HuH-7 (cell line): ENCODE data around the gene C11orf86.
A peak's percentile ranks its signal among the peaks of the same experiment; 100 is the strongest.
"Not testable (repeated sequence)": the region's sequence is repeated elsewhere in the genome, so short reads cannot be mapped to it uniquely, and the experiment has no call there.

Source experiments
- DNase-seq: peaks from one replicate; pipeline ENCODE4 v3.0.0; 2011; ENCODE audit warnings: low spot score

Gene C11orf86

DNA sequence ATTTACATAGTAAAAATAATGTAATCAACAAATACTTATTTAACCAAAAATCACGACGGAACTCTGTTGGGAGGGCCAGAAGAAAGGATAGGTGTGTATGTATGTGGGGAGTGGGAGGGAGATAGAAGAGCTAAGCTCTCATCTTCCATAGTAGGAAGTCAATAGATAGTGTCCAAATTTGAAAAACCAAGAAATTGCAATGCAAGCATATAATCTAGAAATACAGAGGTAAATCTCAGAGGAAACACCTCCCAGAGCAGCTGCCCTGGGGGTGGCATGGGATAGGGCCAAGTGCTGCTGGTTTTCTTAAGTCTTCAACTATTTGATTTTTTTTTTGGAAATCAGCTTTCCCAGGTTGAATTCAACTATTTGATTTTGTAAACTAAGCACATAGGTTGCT lies 16.9 kb downstream of the C11orf86 start:
- DNase-seq: no peak

DNA sequence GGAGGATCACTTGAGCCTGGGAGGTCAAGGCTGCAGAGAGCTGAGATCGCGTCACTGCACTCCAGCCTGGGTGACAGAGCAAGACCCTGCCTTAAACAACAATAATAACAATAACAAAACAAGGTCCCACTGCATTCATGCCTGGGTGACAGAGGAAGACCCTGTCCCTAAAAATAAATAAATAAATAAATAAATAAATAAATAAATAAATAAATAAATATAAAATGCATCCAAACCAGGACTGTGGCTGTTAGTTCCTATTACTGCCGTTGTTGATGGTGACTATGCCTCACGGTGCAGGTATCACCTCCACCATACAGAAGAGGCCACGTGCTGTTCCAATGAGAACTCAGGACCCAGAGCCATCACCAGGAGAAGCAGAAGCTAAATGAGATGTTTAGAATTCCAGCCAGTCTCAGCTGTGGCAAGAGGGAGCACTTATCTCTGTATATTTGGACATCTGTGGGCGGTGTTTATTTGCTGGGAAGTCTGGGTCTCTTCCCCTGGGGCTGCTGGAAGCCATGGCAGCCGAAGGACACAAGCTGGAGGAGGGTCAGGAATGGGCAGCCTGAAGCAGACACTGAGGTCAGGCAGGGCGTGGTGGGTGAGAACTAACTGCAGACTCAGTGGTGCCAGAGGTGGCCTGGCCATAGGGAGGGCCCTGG lies 21.6 kb downstream of the C11orf86 start:
- peak; percentile 97 for DNase-seq

DNA sequence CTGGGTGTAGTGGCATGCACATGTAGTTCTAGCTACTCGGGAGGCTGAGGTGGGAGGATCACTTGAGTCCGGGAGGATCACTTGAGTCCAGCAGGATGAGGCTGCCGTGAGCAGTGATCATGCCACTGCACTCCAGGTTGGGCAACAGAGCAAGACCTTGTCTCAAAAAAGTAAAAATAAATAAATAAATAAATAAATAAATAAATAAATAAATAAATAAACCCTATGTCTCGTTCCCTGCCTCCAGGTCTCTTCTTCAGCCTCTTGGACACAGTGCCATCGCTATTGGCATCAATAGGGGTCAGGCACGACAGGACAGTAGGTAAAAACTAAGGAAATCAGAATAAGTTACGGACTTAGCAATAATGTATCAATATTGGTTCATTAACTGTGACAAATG lies 24.5 kb downstream of the C11orf86 start:
- DNase-seq: no peak

DNA sequence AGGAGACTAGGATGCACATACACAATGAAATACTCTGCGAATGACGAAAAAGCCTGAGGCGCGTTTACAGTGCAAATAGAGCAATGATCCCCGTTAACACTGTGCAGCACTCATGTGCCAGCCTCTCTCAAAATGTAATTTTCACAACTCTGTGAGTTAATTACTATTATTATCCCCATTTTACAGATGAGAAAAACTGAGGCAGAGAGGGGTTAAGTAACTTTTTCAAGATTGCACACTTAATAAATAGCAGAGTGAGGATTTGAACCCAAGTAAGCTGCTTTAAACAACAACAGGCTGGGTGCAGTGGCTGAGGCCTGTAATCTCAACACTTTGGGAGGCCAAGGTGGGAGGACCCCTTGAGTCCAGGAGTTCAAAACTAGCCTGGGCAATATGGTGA lies 26.2 kb downstream of the C11orf86 start:
- DNase-seq: no peak

DNA sequence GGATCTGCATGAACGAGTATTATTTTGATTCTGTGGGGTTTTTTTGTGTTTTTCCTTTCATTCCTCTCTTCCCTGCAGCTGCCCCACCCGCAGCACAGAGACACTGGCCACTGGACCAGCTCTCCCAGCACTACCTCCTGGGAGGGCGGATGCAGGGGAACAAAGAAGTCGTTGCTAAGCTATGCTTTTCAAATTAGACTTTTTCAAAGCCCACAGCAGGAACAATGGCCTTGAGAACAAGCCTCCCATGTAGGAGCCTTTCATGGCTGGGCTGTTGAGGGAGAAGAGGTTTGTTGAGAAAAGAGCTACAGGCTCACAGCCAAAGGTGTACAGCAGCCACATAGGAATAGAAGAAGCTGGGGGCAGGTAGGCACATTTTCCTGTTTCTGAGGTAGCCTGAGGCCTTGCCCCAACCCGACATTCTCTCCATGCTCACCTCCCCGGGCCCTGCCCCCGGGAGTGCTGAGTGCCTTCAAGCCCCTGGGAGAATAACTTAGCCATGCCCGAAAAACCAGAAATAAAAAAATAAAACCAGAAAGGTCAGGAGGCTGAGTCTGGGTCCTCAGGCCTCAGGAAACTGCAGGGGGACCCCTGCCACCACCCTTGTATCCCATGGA lies 27.3 kb downstream of the C11orf86 start:
- no peak for DNase-seq

DNA sequence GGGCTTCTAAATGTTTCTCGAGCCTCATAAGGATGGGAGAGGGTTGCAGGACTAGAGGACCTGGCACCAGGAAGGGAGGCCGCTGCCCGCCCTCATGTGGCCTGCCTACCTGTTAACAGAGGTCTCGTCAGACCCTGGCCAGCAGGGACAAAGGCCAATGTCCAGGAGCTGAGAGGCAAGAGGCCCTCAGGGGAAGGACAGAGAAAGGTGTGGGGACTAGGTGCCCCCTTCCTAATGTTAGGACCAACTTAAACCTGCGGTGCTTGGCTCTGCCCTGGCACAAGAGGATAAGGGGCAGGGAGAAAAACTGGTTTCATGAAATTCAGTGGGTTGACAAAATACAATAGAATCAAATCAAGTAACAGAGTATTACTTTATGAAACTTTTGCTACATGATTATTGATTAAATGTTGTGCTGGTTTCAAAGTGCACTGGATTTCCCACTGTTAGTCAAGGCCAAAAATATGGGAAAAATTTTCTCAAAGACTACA lies 27.9 kb downstream of the C11orf86 start:
- DNase-seq: no peak

DNA sequence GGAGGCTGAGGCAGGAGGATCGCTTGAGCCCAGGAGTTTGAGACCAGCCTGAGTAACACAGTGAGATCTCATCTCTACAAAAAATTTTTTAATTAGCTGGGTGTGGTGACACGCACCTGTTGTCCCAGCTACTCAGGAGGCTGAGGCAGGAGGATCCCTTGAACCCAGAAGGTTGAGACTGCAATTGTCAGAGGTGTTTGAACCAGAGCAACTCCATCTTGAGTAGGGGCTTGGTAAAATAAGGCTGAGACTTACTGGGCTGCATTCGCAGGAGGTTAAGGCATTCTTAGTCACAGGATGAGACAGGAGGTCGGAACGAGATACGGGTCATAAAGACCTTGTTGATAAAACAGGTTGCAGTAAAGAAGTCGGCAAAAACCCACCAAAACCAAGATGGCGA lies 30.1 kb downstream of the C11orf86 start:
- DNase-seq: not testable (repeated sequence)

DNA sequence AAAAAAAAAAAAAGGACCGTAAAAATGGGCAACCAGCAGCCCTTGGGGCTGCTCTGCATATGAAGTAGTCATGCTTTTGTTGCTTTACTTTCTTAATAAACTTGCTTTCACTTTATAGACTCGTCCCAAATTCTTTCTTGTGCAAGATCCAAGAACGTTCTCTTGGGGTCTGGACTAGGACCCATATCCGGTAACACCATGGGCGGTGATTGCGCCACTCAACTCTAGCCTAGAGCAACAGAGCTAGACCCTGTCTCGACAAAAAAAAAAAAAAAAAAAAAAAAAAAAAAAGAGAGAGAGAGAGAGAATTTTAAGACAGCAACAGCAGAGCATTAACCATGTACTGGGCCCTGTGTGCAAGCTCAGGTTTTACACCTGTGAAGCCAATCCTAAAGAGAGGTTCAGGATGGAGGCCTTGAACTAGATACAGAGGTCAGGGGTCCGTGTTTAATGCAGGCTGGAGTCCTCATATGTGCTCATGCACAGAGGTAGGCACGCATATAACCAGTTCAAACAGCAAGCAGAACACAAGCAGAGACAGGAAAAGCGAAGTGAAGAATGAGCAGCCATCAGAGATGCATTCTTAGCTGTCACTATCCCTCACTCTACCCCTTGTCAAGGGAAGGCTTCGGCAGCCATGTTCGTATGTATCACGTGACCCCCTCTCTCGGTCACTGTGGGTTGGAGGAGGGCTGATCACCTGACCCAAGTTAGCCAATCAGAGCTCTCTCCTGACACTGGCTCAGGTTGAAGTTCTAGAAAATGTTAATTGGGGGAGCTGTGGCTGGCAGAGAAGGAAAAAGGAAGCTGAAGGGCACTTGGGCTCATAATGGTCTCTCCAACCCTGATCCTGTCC lies 31.2 kb downstream of the C11orf86 start:
- peak; percentile 99 for DNase-seq

DNA sequence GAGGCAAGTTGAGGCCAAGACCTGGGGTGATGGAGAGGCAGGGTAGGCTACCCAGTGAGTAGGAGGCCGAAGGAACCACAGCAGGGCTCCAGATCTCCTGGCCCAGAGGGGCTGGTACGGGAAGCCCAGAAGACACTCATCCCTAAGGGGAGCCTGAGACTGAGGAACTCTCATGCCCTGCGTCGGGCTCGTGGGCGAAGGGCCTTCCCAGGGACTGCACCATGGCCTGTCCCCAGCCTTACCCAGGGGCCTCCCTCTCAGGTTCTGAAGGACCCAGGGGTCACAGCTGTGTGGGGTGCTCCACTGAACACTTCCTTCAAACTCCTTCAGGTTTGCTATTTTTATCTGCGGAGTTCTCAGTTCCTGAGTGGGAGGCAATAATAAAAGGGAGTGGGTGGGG lies 32.0 kb downstream of the C11orf86 start:
- DNase-seq: no peak

DNA sequence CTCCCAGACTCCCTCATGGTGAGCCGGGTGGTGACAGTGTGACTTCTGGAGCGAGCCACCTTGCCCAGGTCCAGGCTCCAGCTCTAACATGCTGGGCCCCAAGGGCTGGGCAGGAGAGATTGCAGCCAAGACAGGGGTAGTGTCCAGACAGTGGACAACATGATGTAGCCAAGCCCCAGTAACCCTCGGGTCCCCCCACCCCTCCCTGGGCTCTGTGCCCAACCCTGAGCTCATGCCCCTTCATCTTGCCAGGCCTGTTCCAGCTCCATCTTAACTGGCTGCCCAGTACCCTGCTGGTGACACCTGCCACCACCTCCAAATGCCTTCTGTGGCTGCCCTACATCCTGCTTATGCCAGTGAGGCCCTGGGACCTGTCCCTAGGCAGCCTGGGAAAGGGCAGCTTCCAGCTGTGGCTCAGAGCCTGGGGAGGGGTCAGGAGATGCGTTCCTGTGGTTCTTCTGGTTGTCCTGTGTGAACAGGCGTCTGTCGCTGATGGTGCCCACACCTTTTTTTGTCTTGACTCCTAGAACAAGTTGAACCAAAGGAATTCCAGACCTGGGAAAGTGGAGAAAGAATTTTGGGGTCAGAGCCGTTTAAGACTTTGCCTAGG lies 35.3 kb downstream of the C11orf86 start:
- no peak for DNase-seq

DNA sequence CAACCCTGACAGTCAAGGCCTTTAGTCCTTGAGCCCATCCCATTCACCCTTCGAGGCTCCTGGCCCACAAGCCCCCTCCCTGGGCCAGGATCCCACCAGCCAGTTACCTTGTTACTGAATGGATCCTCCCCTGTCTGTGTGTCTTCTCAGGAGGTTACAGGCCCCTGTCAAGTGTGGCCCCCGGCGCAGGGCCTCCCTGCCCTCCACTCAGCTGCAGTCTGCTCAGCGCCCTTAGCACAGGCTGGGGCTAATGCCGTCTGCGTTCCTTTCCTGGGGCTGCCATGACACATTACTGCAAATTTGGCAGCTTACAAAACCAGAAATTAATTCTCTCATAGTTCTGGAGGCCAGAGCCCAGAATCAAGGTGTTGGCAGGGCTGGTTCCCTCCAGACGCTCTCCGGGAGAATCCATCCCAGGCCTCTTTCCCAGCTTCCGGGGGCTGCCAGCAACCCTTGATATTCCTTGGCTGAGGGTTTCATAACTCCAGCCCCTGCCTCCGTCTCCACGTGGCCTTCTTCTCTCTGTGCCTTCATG lies 38.5 kb downstream of the C11orf86 start:
- DNase-seq: no peak

DNA sequence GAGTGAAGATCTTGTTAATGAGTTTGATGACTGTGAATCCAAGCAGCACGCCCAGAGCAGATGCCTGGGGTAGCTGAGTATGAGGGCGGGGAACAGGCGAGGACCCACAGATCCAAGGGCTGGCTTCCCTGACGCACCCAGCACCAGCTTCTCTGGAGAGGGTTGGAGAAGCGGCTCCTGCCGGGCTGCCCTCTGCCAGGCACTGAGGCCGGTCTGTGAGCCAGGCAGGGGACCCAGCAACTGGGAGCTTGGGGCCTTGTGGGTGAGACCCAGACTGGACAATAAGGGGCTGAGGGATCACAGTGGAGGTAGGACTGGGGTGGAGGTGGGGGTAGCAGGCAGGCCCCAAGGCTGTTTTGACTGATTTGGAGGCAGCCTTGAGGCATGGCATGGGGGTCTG lies 39.2 kb downstream of the C11orf86 start:
- no peak for DNase-seq

DNA sequence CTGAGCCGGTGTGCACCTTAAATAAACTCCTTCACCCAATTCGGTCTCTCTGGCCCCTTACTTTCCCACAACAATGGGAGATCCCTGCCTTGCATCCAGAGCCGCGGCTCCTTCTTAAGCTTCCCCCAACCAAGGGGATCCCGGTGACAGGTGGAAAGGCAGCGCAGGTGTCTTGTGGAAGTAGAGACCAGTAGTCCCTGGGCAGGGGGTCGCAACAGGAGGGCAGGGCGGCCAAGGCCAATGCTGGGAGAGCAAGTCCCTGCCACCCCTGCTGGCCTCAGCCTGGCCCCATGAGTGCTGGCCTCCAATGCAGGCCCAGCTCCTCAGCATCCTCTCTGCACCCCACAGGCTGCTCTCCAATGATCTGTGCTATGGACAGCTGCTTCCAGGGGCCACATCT lies 39.9 kb downstream of the C11orf86 start:
- DNase-seq: no peak

DNA sequence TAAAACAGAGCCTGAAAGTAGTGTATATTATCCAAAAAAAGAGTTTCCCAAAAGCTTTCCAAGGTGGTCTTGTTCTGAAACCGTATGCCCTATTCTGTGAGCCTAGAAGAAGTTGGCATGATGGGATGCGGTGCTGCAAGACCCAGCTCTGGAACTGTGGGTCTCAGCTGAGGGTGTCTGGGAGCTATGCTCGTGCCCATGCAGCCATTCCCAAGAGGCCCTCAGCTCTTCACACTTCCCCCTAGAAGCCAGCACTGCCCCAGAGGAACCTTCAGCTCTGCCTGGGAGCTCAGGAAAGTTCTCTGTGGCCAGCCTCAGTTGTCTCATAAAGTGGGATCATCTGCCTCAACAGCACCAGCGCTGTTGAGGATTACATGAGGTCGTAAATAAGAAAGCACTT lies 41.4 kb downstream of the C11orf86 start:
- DNase-seq: no peak

DNA sequence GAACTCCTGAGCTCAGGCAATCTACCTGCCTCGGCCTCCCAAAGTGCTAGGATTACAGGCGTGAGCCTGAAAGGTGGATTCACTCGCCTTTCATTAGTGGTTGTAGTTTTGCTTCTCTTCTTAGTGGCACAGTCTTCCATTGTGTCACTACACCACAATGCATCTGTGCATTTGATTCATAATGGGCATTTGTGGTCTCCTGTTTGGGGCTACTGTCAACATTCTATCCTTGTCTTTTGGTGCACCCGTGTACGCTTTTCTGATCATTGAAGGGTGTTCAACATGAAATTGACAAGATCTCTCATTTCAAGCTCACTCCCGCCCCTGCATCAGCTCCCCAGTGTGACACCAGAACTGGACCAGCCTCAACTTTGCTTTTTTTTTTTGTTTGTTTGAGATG lies 45.8 kb downstream of the C11orf86 start:
- DNase-seq: no peak

DNA sequence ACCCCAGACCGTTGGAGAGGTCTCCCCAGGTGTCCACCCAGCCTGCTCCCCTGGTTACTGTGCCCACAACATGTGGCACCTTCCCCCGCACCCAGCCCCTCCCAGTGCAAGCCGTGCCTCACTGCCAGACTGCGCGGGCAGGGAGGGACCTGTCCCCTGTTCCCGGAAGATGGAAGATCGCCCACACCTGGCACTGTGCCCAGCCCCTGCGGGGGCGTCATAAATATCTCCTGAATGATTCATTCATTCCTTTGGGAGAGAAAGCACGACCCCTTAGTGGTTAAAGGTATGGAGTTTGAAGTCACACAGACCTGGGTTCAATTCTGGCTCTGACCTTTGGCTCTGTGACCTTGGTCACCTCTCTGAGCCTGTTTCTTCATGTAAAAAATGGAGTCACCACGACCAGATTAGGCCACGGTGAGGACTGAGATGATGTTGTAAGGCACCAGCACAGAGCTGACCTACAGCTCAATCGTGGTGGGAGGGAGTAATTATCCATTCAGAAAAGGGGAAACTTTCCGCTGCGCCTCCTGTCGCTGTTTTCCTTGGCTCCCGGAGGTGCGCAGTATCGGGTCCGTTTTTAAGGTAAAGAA lies 47.3 kb downstream of the C11orf86 start:
- peak; percentile 87 for DNase-seq

DNA sequence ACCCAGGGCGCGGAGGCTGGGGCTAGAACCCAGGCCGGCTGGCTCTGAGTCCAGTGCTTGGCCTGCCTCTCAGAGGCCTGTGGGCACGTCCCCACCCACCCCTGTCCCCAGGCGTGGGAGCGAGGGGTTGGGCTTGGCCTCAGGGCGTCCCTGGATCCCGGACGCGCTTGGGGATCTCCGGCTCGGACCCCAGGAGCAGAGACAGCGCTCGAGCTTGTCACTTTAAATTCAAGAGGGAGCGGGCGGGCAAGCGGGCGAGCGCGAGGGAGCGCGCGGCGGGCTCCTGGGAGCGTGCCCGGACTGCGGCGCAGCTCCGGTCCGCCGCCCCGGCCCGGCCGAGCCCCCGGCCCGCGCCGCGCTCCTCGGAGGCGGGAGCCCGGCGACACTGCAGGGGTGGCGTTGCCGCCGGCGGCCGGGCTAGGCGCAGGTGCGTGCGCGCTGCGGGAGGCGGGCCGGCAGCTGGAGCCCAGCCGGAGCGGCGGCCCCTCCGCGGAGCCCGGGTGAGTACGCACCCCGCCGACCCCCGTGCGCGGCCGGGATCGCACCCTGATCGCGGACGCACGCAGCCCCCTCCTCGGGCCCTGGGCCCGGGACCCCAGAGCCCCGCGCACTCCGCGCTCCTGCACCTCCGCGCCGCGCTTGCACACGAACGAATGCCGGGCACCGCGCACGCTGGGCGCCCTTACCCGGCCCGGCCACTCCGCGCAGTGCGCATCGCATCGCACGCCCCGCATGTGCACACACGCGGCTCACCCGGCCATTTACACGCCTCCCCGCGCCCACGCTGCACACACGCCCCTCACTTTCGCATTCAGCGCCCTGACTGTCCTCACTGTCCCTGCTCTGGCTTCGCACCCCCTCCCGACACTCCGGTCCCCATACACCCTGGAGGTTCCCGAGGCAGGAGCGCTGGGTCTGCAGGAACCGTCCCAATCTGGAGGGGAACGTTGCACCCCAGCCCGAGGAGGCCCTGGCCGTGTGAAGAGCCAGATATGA lies 48.2 kb downstream of the C11orf86 start, which contains the start of gene SYT12:
Gene SYT12, plus strand, starts transcription at position 174 of the 996 bp plus-strand sequence. CDS start 7,011 bp downstream, outside the sequence.
- peak; percentile 95 for DNase-seq

DNA sequence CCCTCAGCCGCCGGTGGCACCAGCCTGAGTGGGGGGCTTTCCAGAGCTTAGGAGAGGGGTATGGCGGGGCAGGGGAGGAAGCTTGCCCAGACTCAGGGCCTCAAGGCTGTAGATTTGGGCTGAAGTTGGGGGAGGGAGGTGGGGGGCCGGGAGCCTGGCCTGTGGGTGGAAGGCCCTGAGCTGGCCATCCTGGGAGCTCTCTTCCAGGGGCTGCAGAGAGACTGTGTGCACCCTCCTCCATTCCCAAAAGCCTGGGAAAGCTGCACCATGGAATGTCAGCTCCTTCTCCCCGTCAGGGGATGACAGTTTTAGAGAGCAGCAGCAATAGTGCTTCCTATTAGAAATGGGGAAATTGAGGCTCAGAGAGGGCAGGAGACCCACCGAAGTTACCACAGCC lies 48.9 kb downstream of the C11orf86 start:
- DNase-seq: no peak

DNA sequence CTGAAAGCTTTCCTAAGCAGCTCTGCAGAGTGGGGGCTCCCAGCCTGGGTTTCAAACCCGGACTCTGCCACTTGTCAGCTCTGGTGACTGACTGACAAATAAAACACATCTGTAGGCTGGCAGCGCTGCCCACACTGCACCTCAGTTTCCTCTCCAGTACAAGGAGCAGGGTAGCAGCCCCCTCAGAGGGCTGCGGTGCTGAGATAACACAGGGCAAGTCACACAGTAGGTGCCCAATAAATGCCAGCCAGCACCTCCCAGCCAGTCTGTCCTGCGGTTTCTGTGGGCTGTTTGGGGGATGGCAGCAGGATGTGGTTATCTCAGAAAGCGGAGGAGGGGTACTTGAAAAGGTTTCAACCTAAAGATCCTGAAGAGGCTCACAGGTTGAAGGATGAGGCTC lies 49.3 kb downstream of the C11orf86 start:
- no peak for DNase-seq

DNA sequence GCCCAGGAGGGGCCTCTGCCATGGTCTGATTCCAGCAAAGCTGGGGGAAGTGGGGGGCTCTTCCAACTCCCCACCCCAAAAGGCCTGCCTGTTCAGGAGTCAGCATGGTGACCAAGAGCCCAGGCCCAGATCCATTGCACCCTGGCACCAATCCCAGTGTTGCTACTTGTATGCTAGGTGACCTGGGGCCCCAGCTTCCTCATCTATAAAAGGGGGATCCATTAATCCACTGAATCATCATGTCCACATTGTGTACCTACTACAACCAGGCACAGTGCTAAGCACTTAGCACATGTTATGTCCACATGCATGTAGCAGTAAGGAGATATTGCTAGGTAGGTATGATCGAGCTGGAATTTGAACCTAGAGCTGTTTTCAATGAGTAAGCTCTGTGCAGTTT lies 49.9 kb downstream of the C11orf86 start:
- no peak for DNase-seq

DNA sequence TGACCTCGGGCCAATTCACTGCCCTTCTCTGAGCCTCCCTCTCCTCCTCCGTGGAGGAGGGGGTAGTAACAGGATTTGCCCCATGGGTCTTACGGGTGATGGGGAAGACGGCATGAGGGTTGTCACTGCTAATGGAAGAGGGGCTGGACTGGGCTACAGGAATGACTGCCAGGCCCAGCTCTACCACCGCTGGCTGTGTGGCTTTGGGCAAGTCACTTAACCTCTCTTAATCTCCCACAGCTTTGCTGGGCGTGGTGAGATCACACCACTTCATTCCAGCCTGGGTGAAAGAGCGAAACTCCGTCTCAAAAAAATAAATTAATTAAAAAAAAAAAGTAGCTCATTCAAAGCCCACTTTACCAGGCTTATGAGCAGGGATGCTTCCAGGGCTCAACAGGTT lies 50.6 kb downstream of the C11orf86 start:
- no peak for DNase-seq
